K562 (cell line): ENCODE data around the gene CLCN2. TPM values are rescaled to one million over a fixed set of nuclear protein-coding genes. Genes with fewer than 3 reads are reported as not detected.

Source experiments
- ATAC-seq: fragments of 200-7000 bp; cut with Tn5 transposase; 3 replicates; pipeline ENCODE4 v1.9.1; 2020; ENCODE audit warnings: moderate library complexity
- BruUV-seq: library from RNA; stranded (reverse); fragments of 400-500 nt; replicated peaks from 2 replicates; lab custom pipeline; 2021; lab: Mats Ljungman, UMichigan
- CTCF ChIA-PET: fragments of 300-600 bp; formaldehyde crosslinking; extraction: SDS; loops from one replicate; lab custom pipeline; 2021; ENCODE audit warnings: low intra/inter-chr PET ratio; lab: Yijun Ruan, JAX
- POLR2A ChIA-PET: fragments of 300-600, 350-650 bp; sonication (Branson Sonifier 250); formaldehyde crosslinking; extraction: SDS; loops from one replicate; lab custom pipeline; 2021; ENCODE audit warnings: antibody characterized with exemption, inconsistent platforms; lab: Yijun Ruan, JAX
- DNase-seq, 4 experiments: peaks; one replicate each; pipeline versions ENCODE4 v3.0.0 to v3.0.0-alpha.2; 2011 to 2018; ENCODE audit warnings: low spot score in 3 of 4, mixed read lengths in 3 of 4; ENCODE audit errors: extremely low read depth in 1 of 4
- FAIRE-seq: peaks from 2 replicates; lab custom pipeline; 2011; peaks lifted over from hg19 to GRCh38; lab: Jason Lieb, UNC
- H2AFZ ChIP-seq: 2 replicates; pipeline ENCODE4 v1.6.0; 2011; ENCODE audit warnings: low read depth, low read length, control low read depth, inconsistent platforms
- H3K27ac ChIP-seq: fragments of 200-600 bp; 3 replicates; pipeline ENCODE4 v1.8.0; 2011; ENCODE audit warnings: low read depth, mild to moderate bottlenecking, control low read depth, inconsistent platforms, low read length, moderate library complexity, mixed read lengths; ENCODE audit errors: extremely low read depth
- H3K27me3 ChIP-seq, 2 experiments: fragments of 300-600 bp in 1 of 2; 2 replicates in 1 of 2; 3 replicates in 1 of 2; pipeline versions ENCODE4 v1.6.0 to v1.8.0; 2011; ENCODE audit warnings: inconsistent platforms in 2 of 2, low read length in 2 of 2, mild to moderate bottlenecking in 1 of 2, mixed read lengths in 1 of 2, moderate library complexity in 1 of 2; ENCODE audit not compliant: control insufficient read depth in 2 of 2, insufficient read depth in 2 of 2
- H3K36me3 ChIP-seq: fragments of 300-600 bp; 3 replicates; pipeline ENCODE4 v1.8.0; 2011; ENCODE audit warnings: mild to moderate bottlenecking, low read length, inconsistent platforms; ENCODE audit not compliant: control insufficient read depth, insufficient read depth
- H3K4me1 ChIP-seq, 2 experiments: fragments of 200-600 bp in 1 of 2; replicated peaks in 1 of 2; 2 replicates in 1 of 2; 3 replicates in 1 of 2; pipeline versions ENCODE4 v1.5.1 to v1.8.0; 2011; ENCODE audit warnings: inconsistent platforms in 2 of 2, low read length in 2 of 2, mild to moderate bottlenecking in 1 of 2, mixed read lengths in 1 of 2, moderate library complexity in 1 of 2; ENCODE audit not compliant: control insufficient read depth in 2 of 2, insufficient read depth in 2 of 2
- H3K4me2 ChIP-seq: 2 replicates; pipeline ENCODE4 v1.6.1; 2011; ENCODE audit warnings: low read length, control low read depth, inconsistent platforms, mixed read lengths; ENCODE audit not compliant: insufficient read depth
- H3K4me3 ChIP-seq: fragments of 200-600 bp; sonication (generic), shearing (Covaris generic); 2 replicates; pipeline ENCODE4 v1.5.1; 2016; ENCODE audit warnings: control low read depth, inconsistent platforms
- H3K79me2 ChIP-seq: fragments of 200-600 bp; 3 replicates; pipeline ENCODE4 v1.8.0; 2011; ENCODE audit warnings: low read length, inconsistent platforms; ENCODE audit not compliant: control insufficient read depth, insufficient read depth
- H3K9ac ChIP-seq, 2 experiments: 2 replicates each; pipeline versions ENCODE4 v1.6.0 to v1.6.1; 2011; ENCODE audit warnings: low read depth in 2 of 2, low read length in 2 of 2, control low read depth in 1 of 2, inconsistent platforms in 1 of 2, mild to moderate bottlenecking in 1 of 2, mixed read lengths in 1 of 2; ENCODE audit not compliant: insufficient read depth in 1 of 2
- H3K9me1 ChIP-seq: one replicate; pipeline ENCODE4 v1.6.0; 2011; ENCODE audit warnings: inconsistent platforms, mild to moderate bottlenecking, low read length, moderate library complexity; ENCODE audit not compliant: control insufficient read depth, insufficient read depth
- H3K9me3 ChIP-seq: replicated peaks from 2 replicates; pipeline ENCODE4 v1.5.1; 2011; ENCODE audit warnings: low read depth, low read length, inconsistent platforms; ENCODE audit not compliant: control insufficient read depth, insufficient read depth
- H4K20me1 ChIP-seq: replicated peaks from 2 replicates; pipeline ENCODE4 v1.6.1; 2011; ENCODE audit warnings: low read length, inconsistent platforms, mixed read lengths; ENCODE audit not compliant: control insufficient read depth, insufficient read depth
- E2F6 ChIP-seq, 2 experiments: IDR thresholded peaks; 2 replicates each; pipeline ENCODE4 v1.6.1; 2011; ENCODE audit warnings: borderline replicate concordance in 1 of 2, control low read depth in 1 of 2, low read depth in 1 of 2, low read length in 1 of 2, mild to moderate bottlenecking in 1 of 2, mixed read lengths in 1 of 2, moderate library complexity in 1 of 2; ENCODE audit not compliant: insufficient read depth in 1 of 2, insufficient read length in 1 of 2, poor library complexity in 1 of 2, severe bottlenecking in 1 of 2; ENCODE audit errors: extremely low read depth in 1 of 2
- WGBS: fragments of 100-300 bp; shearing (Covaris generic); methylation state at CpG from one replicate; pipeline ENCODE4 v1.1.6; 2016; ENCODE audit warnings: low coverage, mixed read lengths; ENCODE audit not compliant: insufficient coverage; ENCODE audit errors: missing lambda C conversion rate; 5-methylcytosine and 5-hydroxymethylcytosine counted together
- in situ Hi-C: fragments of 300-500 bp; cut with MboI; formaldehyde crosslinking; loops from 4 replicates; pipeline ENCODE4 v1.15.0; 2018; ENCODE audit warnings: inconsistent platforms, mixed read lengths
- intact Hi-C: fragments of 100-400 bp; cut with micrococcal nuclease; formaldehyde crosslinking; loops from 2 replicates; pipeline ENCODE4 v1.14.2; 2022
- polyA plus RNA-seq, 8 experiments: library from polyadenylated mRNA; depleted of rRNA in 4 of 8; stranded (reverse) in 5 of 8; unstranded in 3 of 8; fragments of >200 nt; fragmentation: Nextera tagmentation in 2 of 8; fragmentation: Illumina TruSeq in 1 of 8; extraction: Ambion mirVana in 2 of 8; extraction: Trizol in 1 of 8; gene quantifications; 2 replicates each; pipeline versions ENCODE4 v1.2.1 to v1.2.3, GENCODE V29; 2011 to 2014; ENCODE audit warnings: inconsistent platforms in 1 of 8, missing spikeins in 1 of 8
- total RNA-seq, 7 experiments: library from RNA; depleted of rRNA in 6 of 7; stranded (reverse); fragments of >200 nt in 6 of 7; fragmentation: Illumina TruSeq in 2 of 7; extraction: Trizol in 2 of 7; gene quantifications; 2 replicates each; pipeline versions ENCODE4 v1.2.1 to v1.2.3, GENCODE V29; 2011 to 2021; ENCODE audit warnings: low replicate concordance in 1 of 7
- TF ChIP-seq, protein P1 (sequence below): fragments of 450-650 bp; IDR thresholded peaks from 2 replicates; pipeline ENCODE4 v1.6.1; 2016; ENCODE audit warnings: low read depth, mild to moderate bottlenecking, moderate library complexity

Gene CLCN2
- total and polyA plus RNA-seq, 9 of the 15 experiments (the other 6 are each of a cell fraction or from before 2014, with no cell fraction given): 0.10 to 14.0 (median 6.9) TPM

- Histone ChIP-seq H3K4me3 (no peak overlapping the region), H4K20me1 (0 out of 2 replicates have a peak, but pooled peaks cover 3% of the 10 kb centered on the region), H3K27ac (no peak overlapping the region), H3K9me3 (no peaks in the 10 kb centered on the region), H3K4me2 (no peak overlapping the region), H3K27me3 (peaks cover 15 to 47% of the 10 kb centered on the region in 2 experiments), H3K79me2 (no peaks in the 10 kb centered on the region), H3K4me1 (peaks cover 5 to 34% of the 10 kb centered on the region in 2 experiments; a peak in 4 of 5 replicates), H3K9ac (no peak overlapping the region; a peak in 1 of 4 replicates), H2AFZ (no peak overlapping the region), H3K9me1 (no peaks in the 10 kb centered on the region), H3K36me3 (no peaks in the 10 kb centered on the region)
- FAIRE-seq (no peak), ATAC-seq (no peak), DNase-seq (no peak)
- in situ Hi-C loops (no loop called here), intact Hi-C loops (loop anchor here (10.0 kb wide), 1 partner anchor 334 kb away; the partner anchor contains the start of gene MAGEF1)
- 20% methylated on average over 32 of the region's 42 CpGs for WGBS
- no TSS peak for BruUV-seq
- TF ChIP-seq E2F6 (IDR thresholded peaks at IDR 0.05; ENCODE audit: borderline replicate concordance in 1 of 2, extremely low read depth in 1 of 2, insufficient read depth in 1 of 2, insufficient read length in 1 of 2, low read depth in 1 of 2, low read length in 1 of 2, poor library complexity in 1 of 2, severe bottlenecking in 1 of 2): peak in 1 of 2 experiments; percentile 2
- TF ChIP-seq, protein P1, sequence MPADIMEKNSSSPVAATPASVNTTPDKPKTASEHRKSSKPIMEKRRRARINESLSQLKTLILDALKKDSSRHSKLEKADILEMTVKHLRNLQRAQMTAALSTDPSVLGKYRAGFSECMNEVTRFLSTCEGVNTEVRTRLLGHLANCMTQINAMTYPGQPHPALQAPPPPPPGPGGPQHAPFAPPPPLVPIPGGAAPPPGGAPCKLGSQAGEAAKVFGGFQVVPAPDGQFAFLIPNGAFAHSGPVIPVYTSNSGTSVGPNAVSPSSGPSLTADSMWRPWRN: no peak
- ChIA-PET POLR2A (interaction anchor here (1.0 kb wide), 1 partner anchor 9 kb away, joined by 4 read pairs; no protein-coding TSS in a partner anchor), CTCF (no interaction called here)
Observed at GRCh38 chr3:184380627-184381260, 19.3 kb upstream of the CLCN2 start.
